GM06990 (cell line): ENCODE measurements around the gene PPP1R14D.

ENCODE experiments used
- DNase-seq: peaks from one replicate; pipeline ENCODE4 v3.0.0-alpha.2; 2011; ENCODE audit not compliant: insufficient read length; ENCODE audit errors: extremely low read depth
- H3K27me3 ChIP-seq: replicated peaks from 2 replicates; pipeline ENCODE4 v1.6.0; 2011; ENCODE audit warnings: low read length; ENCODE audit not compliant: control insufficient read depth, insufficient read depth
- H3K36me3 ChIP-seq: 2 replicates; pipeline ENCODE4 v1.5.1; 2011; ENCODE audit warnings: low read length; ENCODE audit not compliant: control insufficient read depth, insufficient read depth
- H3K4me3 ChIP-seq: replicated peaks from 2 replicates; pipeline ENCODE4 v1.5.1; 2011; ENCODE audit warnings: low read depth, mild to moderate bottlenecking, control low read depth, low read length
- TF ChIP-seq, protein P1 (sequence below): IDR thresholded peaks from 2 replicates; pipeline ENCODE4 v1.5.1; 2011; ENCODE audit warnings: low read length, control low read depth, mild to moderate bottlenecking, inconsistent platforms; ENCODE audit not compliant: insufficient read depth, poor library complexity, severe bottlenecking

PPP1R14D gene

DNA sequence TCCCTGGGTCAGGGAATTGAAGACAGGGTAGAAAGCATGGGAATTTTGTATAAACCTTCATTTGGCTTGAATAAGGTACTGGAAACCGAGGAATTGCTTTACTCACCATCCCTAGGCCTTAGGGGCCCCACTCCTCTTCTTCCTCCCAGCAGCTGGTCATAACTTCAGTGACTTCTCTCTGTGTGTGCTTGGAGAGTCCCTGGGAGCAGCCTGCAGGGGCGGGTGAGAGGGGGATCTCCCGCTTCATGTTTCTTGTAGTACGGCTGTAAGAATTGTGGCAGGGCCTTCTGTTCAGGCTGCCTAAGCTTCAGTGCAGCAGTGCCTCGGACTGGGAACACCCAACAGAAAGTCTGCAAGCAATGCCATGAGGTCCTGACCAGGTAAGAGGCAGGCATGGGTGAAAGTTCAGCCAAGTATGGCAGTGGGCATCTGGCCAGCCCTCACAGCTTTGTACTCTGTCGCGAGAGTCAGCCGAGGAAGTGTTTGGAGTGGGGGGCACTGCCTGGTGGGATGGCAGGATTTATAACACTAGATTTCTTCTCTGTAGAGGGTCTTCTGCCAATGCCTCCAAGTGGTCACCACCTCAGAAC lies 19.6 kb downstream of the PPP1R14D start:
- TF ChIP-seq, protein P1, sequence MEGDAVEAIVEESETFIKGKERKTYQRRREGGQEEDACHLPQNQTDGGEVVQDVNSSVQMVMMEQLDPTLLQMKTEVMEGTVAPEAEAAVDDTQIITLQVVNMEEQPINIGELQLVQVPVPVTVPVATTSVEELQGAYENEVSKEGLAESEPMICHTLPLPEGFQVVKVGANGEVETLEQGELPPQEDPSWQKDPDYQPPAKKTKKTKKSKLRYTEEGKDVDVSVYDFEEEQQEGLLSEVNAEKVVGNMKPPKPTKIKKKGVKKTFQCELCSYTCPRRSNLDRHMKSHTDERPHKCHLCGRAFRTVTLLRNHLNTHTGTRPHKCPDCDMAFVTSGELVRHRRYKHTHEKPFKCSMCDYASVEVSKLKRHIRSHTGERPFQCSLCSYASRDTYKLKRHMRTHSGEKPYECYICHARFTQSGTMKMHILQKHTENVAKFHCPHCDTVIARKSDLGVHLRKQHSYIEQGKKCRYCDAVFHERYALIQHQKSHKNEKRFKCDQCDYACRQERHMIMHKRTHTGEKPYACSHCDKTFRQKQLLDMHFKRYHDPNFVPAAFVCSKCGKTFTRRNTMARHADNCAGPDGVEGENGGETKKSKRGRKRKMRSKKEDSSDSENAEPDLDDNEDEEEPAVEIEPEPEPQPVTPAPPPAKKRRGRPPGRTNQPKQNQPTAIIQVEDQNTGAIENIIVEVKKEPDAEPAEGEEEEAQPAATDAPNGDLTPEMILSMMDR: no peak
- H3K36me3 ChIP-seq: peaks cover 6% of the 10 kb centered on the region; the same call in 1 of the 2 replicates
- no peak for DNase-seq
- no peaks in the 10 kb centered on the region for H3K27me3 ChIP-seq
- peak overlapping the region; percentile 34; the same call in 1 of the 2 replicates for H3K4me3 ChIP-seq

DNA sequence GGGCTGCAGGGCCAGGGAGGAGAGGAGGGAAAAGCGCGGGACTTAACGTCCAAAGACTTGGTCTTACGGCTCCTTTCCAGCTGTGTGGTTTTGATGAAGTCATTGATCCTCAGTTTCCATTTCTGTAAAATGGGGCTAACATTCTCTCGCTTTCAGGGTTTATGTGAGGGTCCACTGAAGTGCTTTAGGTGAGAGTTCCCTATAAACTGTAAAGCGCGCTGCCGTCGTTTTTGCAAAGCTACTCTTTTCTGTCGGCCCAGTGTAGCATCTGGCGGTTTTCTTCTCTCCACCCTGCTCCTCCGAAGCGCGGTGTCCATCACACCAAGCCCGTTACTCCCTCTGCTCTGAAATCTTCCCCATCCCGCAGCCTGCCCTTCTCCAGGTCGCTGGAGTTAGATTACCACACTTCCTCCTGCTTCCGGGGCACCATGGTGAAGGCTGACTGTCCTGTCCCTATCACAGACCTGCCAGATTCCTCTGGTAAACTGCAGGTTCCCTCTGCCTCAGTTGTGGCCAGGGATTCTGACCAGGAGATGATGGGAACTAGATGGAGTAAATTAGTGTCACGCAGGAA lies 20.5 kb downstream of the PPP1R14D start:
- no peak for DNase-seq
- TF ChIP-seq, protein P1: no peak
- H3K4me3 ChIP-seq: peak overlapping the region; percentile 96

DNA sequence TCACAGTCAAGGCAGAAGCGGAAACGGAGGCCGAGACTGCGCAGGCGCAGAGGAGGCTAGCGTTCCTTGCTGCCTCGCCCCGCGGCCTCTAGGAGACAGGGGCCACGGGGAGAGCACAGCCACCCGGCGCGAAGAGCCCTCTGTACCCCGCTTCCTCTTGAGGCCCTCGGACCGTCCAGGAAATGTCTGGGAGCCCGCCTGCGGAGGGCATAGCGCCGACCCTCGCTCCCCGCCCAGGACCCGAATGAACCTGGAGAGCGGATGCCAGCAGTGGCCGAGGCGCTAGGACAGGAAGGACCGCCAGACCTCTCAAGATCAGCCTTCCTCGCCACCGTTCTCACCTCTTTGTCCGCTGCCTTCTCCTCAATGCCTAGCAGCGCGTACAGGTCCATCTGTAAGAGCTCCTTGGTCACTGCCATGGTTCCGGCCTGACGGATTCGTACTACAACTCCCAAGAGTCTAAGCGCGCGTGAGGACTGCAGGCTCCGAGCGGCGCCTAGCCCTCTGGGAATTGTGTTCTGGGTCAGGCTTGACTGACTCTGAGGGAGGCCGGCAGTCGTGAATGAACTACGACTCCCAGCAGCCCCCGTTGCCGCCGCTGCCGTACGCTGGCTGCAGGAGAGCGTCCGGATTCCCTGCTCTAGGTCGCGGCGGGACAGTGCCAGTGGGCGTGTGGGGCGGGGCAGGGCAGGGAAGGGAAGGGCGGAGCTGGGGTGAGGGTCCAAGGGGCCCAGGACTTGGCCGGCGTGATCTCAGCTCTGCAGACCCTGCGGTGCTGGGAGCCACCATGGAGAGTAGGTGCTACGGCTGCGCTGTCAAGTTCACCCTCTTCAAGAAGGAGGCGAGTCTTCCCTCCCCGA lies 21.2 kb downstream of the PPP1R14D start, which contains the start of the genes DNAJC17 and ZFYVE19:
TSS of gene DNAJC17 (minus strand) at position 446 of the 860 bp plus-strand sequence. CDS start at position 419, 27 bp downstream.
TSS of gene ZFYVE19 (plus strand) at position 62 of the 860 bp plus-strand sequence. CDS start at position 563, 501 bp downstream.
- Histone ChIP-seq H3K36me3 (peaks cover 4% of the 10 kb centered on the region), H3K27me3 (no peaks in the 10 kb centered on the region), H3K4me3 (peak within 1 kb of the TSS; percentile 96)
- peak; percentile 92 for DNase-seq
- TF ChIP-seq, protein P1: peak; percentile 12

More for the DNA sequence above, 20.5 kb downstream of the PPP1R14D start:
- Histone ChIP-seq H3K36me3 (peaks cover 1% of the 10 kb centered on the region; the same call in 1 of the 2 replicates), H3K27me3 (no peaks in the 10 kb centered on the region)

DNA sequence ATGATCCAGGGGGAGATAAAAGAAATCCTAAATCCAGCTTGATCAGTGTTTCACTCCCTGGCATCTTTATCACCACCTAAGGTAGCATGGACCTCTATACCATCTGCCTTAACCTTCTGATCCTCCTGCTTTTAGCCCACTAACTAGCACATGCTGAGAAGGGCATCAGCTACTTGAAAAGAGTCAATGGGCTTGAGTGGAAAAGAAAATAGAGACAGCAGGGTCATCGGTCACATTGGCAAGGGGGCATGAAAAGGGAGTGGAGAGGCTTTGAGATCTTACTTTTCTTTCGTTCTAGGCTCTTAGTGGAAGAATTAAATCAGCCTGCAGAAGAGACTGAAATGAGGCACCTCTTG lies 21.9 kb downstream of the PPP1R14D start:
- H3K36me3 ChIP-seq: peaks cover 4% of the 10 kb centered on the region
- peak overlapping the region; percentile 96 for H3K4me3 ChIP-seq
- DNase-seq: no peak
- no peaks in the 10 kb centered on the region for H3K27me3 ChIP-seq
- TF ChIP-seq, protein P1: no peak

DNA sequence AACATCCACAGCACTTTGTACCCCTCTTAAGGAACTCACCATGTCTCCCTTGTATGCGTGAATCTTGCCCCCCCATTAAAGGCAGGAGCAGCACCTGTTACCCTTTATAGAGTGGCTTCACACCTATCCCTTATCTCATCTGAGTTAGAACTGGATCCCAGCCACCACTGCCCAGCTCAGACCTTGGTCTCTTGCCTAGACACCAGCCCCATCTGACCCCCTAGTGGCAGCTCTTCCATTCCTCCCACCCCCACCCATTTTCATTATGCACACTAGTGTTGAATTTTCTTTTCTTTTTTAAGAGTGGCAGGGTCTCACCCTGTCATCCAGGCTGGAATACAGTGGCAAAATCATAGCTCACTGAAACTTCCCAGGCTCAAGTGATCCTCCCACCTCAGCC lies 24.8 kb downstream of the PPP1R14D start:
- TF ChIP-seq, protein P1: no peak
- no peak for DNase-seq
- Histone ChIP-seq H3K27me3 (no peaks in the 10 kb centered on the region), H3K4me3 (no peak overlapping the region), H3K36me3 (peaks cover 2% of the 10 kb centered on the region)
